Measurements from ENCODE around the gene MTARC2.

GRCh38 chr1:220701974-220702373, 46.1 kb upstream of the MTARC2 start:
- TF ChIP-seq EHMT2 (IDR thresholded peaks at IDR 0.05; ENCODE audit: low read depth) (no peak), NFE2L2 (conservative IDR thresholded peaks at IDR 0.05; ENCODE audit: low read length) (no peak), CHD2 (IDR thresholded peaks at IDR 0.05; ENCODE audit: low read length, partially characterized antibody) (no peak), RFX5 (IDR thresholded peaks at IDR 0.05) (no peak), CTCF (IDR thresholded peaks at IDR 0.05) (no peak), EP300 (IDR thresholded peaks at IDR 0.05) (no peak)
